Activated naive CD8-positive, alpha-beta T cell treated with anti-CD3 and anti-CD28 coated beads for 36 hours (primary cell): Measurements from ENCODE around the gene L3MBTL1. TPM values are rescaled to one million over a fixed set of nuclear protein-coding genes. Genes with fewer than 3 reads are reported as not detected.

Experiments used
- total RNA-seq, 2 experiments: library from RNA; stranded (reverse); gene quantifications; one replicate each; pipeline ENCODE4 v1.2.3, GENCODE V29; 2021

L3MBTL1 gene
- total RNA-seq, 2 experiments from 2014 or later: 4.3 to 4.8 TPM

Other genes with a start within 250 kb of the L3MBTL1 start
- gene SRSF6, start 49.8 kb upstream of the L3MBTL1 start, total RNA-seq: 100 to 1,000 TPM; 224 to 225 TPM
- gene SGK2, start 51.3 kb downstream of the L3MBTL1 start, total RNA-seq: under 1 TPM in 1 of 2 experiments, not detected in 1; 0.18 TPM
- 10 to 100 TPM; 14.4 to 16.6 TPM for gene IFT52, start 83.2 kb downstream of the L3MBTL1 start, total RNA-seq
- gene MYBL2, start 159.4 kb downstream of the L3MBTL1 start, total RNA-seq: 100 to 1,000 TPM; 139 to 140 TPM
- gene GTSF1L, start 219.3 kb downstream of the L3MBTL1 start, total RNA-seq: not detected